Measurements from ENCODE around the gene RASGRP2.

Gene RASGRP2

DNA sequence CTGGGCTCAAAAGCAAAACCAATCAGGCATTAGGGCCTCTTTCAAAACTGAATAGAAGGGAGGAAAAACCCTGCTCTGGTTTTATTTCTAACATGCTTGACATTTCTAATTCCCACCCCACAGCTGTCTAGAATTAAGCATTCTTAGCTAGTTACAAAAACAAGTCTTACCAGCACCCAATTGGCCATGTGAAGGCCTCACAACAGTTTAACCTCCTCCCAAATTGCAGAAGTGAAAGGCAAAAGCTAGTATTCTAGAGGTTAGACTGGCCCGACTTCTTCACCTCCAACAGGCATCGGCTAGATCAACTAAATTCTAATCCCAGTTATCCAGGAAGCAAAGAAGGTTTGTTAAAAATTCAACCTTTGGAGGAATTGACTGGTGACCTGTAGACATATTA, 27.9 kb upstream of the RASGRP2 start (continued):
- TF ChIP-seq, protein P1, sequence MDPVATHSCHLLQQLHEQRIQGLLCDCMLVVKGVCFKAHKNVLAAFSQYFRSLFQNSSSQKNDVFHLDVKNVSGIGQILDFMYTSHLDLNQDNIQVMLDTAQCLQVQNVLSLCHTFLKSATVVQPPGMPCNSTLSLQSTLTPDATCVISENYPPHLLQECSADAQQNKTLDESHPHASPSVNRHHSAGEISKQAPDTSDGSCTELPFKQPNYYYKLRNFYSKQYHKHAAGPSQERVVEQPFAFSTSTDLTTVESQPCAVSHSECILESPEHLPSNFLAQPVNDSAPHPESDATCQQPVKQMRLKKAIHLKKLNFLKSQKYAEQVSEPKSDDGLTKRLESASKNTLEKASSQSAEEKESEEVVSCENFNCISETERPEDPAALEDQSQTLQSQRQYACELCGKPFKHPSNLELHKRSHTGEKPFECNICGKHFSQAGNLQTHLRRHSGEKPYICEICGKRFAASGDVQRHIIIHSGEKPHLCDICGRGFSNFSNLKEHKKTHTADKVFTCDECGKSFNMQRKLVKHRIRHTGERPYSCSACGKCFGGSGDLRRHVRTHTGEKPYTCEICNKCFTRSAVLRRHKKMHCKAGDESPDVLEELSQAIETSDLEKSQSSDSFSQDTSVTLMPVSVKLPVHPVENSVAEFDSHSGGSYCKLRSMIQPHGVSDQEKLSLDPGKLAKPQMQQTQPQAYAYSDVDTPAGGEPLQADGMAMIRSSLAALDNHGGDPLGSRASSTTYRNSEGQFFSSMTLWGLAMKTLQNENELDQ (tag by site-specific recombination; IDR thresholded peaks at IDR 0.05; ENCODE audit: low read depth), result no peak
- TF ChIP-seq ZNF548 (tag by site-specific recombination; IDR thresholded peaks at IDR 0.05) (no peak), ZSCAN5A (tag by site-specific recombination; IDR thresholded peaks at IDR 0.05) (no peak), ZNF311 (tag by site-specific recombination; IDR thresholded peaks at IDR 0.05; ENCODE audit: borderline replicate concordance) (no peak), PRDM1 (tag by site-specific recombination; IDR thresholded peaks at IDR 0.05) (no peak)
- TF ChIP-seq, protein P2, sequence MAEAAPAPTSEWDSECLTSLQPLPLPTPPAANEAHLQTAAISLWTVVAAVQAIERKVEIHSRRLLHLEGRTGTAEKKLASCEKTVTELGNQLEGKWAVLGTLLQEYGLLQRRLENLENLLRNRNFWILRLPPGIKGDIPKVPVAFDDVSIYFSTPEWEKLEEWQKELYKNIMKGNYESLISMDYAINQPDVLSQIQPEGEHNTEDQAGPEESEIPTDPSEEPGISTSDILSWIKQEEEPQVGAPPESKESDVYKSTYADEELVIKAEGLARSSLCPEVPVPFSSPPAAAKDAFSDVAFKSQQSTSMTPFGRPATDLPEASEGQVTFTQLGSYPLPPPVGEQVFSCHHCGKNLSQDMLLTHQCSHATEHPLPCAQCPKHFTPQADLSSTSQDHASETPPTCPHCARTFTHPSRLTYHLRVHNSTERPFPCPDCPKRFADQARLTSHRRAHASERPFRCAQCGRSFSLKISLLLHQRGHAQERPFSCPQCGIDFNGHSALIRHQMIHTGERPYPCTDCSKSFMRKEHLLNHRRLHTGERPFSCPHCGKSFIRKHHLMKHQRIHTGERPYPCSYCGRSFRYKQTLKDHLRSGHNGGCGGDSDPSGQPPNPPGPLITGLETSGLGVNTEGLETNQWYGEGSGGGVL (tag by site-specific recombination; IDR thresholded peaks at IDR 0.05), result no peak

GRCh38 chr11:64770120-64770519, 26.2 kb upstream of the RASGRP2 start:
- H3K27ac ChIP-seq (ENCODE audit: extremely low read depth, low read depth, low read length), result no peak overlapping the region
- TF ChIP-seq ZNF843 (tag by site-specific recombination; IDR thresholded peaks at IDR 0.05) (no peak), ZNF133 (tag by site-specific recombination; IDR thresholded peaks at IDR 0.05) (no peak), SP3 (tag by site-specific recombination; IDR thresholded peaks at IDR 0.05) (no peak), KLF17 (tag by site-specific recombination; IDR thresholded peaks at IDR 0.05) (no peak), ZNF423 (tag by site-specific recombination; IDR thresholded peaks at IDR 0.05) (no peak)
- TF ChIP-seq, protein P2 (tag by site-specific recombination; IDR thresholded peaks at IDR 0.05), result no peak
- no peaks in the 10 kb centered on the region for H3K4me1 ChIP-seq (ENCODE audit: control insufficient read depth, insufficient read depth, low read length)
- ChIA-PET POLR2A (interaction anchor here (0.8 kb wide), 1 partner anchor 9 kb away, joined by 4 read pairs; no protein-coding TSS in a partner anchor), CTCF (interaction anchor here (2.0 kb wide), 1 partner anchor 26 kb away, joined by 8 read pairs; the partner anchor contains the start of gene RASGRP2)
- no peak overlapping the region for H3K4me3 ChIP-seq (ENCODE audit: low read depth, low read length)
- H3K9me3 ChIP-seq (ENCODE audit: control insufficient read depth, insufficient read depth, low read depth, low read length), result no peaks in the 10 kb centered on the region
- H3K36me3 ChIP-seq (ENCODE audit: control insufficient read depth in 2 of 2, insufficient read depth in 1 of 2, low read length in 2 of 2), result peaks cover 26 to 99% of the 10 kb centered on the region in 2 experiments

GRCh38 chr11:64769283-64769682, 25.3 kb upstream of the RASGRP2 start:
- no peak overlapping the region for H3K27ac ChIP-seq (ENCODE audit: extremely low read depth, low read depth, low read length)
- H3K4me1 ChIP-seq (ENCODE audit: control insufficient read depth, insufficient read depth, low read length), result peaks cover 4% of the 10 kb centered on the region
- peaks cover 18 to 99% of the 10 kb centered on the region in 2 experiments for H3K36me3 ChIP-seq (ENCODE audit: control insufficient read depth in 2 of 2, insufficient read depth in 1 of 2, low read length in 2 of 2)
- H3K4me3 ChIP-seq (ENCODE audit: low read depth, low read length), result no peak overlapping the region
- ChIA-PET CTCF (interaction anchor here (2.1 kb wide), 1 partner anchor 81 kb away, joined by 12 read pairs; no protein-coding TSS in a partner anchor), POLR2A (interaction anchor here (0.7 to 0.8 kb wide), 2 partner anchors 8 to 9 kb away, joined by 3 to 4 read pairs; partner anchors contain the start of gene SF1)
- no peaks in the 10 kb centered on the region for H3K9me3 ChIP-seq (ENCODE audit: control insufficient read depth, insufficient read depth, low read depth, low read length)
- TF ChIP-seq ZNF221 (tag by site-specific recombination; IDR thresholded peaks at IDR 0.05; ENCODE audit: borderline replicate concordance), result no peak
- TF ChIP-seq RBAK (tag by site-specific recombination; IDR thresholded peaks at IDR 0.05), result no peak
- TF ChIP-seq, protein P2 (tag by site-specific recombination; IDR thresholded peaks at IDR 0.05), result no peak
- TF ChIP-seq ZNF768 (tag by site-specific recombination; IDR thresholded peaks at IDR 0.05), result no peak
- TF ChIP-seq REST (tag by site-specific recombination; IDR thresholded peaks at IDR 0.05), result no peak

All from HEK293 (cell line).